ENCODE data around the gene MLLT3.

MLLT3 gene

DNA sequence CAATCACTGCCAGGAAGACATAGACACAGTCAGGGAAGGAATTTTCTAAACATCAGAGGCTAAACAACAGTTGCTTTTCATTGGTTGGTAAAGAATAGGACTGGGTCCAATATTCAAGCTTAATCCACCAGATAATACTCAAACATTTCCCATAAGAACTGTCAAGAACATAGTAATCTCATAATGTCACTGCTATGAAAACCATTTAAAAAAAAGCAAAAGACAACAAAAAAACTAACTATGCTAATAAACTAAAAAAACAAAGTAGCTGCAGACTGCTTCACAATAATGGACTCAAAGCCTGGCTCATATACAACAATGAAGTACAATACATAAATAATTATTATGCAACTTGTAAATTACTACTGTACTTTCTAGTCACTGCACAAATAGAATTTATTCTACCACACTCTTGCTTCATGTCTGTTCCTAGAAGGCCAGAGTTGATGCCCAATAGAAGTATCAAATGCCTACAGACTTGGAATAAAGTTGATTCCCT, 148.7 kb downstream of the MLLT3 start:
- H3K4me1 ChIP-seq (ENCODE audit: insufficient read depth, low read length, poor library complexity, severe bottlenecking) = peaks cover 6% of the 10 kb centered on the region
- peaks cover 77% of the 10 kb centered on the region for H3K79me2 ChIP-seq (ENCODE audit: insufficient read depth, low read length)
- H3F3A ChIP-seq (ENCODE audit: low read depth) = no peaks in the 10 kb centered on the region
- no peaks in the 10 kb centered on the region for H3K9me2 ChIP-seq (replicated peaks; ENCODE audit: low read depth, low read length)
- no peaks in the 10 kb centered on the region for H3K36me3 ChIP-seq (ENCODE audit: insufficient read depth, low read length)
- no peaks in the 10 kb centered on the region for H3K9me3 ChIP-seq (ENCODE audit: insufficient read depth, low read depth, low read length)
- peaks cover 16% of the 10 kb centered on the region for H4K20me1 ChIP-seq (ENCODE audit: insufficient read depth, low read length, poor library complexity, severe bottlenecking)
- no peak overlapping the region for H3K9ac ChIP-seq (ENCODE audit: low read depth, low read length, poor library complexity, severe bottlenecking)
- no peak overlapping the region for H2AFZ ChIP-seq (ENCODE audit: low read length)
- no peak overlapping the region for H3K4me3 ChIP-seq (ENCODE audit: low read length, poor library complexity, severe bottlenecking)
- H3K27me3 ChIP-seq (ENCODE audit: insufficient read depth, low read length, poor library complexity, severe bottlenecking) = no peaks in the 10 kb centered on the region
- H3K4me2 ChIP-seq (ENCODE audit: low read depth, low read length, poor library complexity, severe bottlenecking) = no peak overlapping the region
- TF ChIP-seq, protein P1, sequence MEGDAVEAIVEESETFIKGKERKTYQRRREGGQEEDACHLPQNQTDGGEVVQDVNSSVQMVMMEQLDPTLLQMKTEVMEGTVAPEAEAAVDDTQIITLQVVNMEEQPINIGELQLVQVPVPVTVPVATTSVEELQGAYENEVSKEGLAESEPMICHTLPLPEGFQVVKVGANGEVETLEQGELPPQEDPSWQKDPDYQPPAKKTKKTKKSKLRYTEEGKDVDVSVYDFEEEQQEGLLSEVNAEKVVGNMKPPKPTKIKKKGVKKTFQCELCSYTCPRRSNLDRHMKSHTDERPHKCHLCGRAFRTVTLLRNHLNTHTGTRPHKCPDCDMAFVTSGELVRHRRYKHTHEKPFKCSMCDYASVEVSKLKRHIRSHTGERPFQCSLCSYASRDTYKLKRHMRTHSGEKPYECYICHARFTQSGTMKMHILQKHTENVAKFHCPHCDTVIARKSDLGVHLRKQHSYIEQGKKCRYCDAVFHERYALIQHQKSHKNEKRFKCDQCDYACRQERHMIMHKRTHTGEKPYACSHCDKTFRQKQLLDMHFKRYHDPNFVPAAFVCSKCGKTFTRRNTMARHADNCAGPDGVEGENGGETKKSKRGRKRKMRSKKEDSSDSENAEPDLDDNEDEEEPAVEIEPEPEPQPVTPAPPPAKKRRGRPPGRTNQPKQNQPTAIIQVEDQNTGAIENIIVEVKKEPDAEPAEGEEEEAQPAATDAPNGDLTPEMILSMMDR (conservative IDR thresholded peaks at IDR 0.05; ENCODE audit: low read length) = no peak
- TF ChIP-seq EZH2phosphoT487 (IDR thresholded peaks at IDR 0.05; ENCODE audit: borderline replicate concordance) = no peak

DNA sequence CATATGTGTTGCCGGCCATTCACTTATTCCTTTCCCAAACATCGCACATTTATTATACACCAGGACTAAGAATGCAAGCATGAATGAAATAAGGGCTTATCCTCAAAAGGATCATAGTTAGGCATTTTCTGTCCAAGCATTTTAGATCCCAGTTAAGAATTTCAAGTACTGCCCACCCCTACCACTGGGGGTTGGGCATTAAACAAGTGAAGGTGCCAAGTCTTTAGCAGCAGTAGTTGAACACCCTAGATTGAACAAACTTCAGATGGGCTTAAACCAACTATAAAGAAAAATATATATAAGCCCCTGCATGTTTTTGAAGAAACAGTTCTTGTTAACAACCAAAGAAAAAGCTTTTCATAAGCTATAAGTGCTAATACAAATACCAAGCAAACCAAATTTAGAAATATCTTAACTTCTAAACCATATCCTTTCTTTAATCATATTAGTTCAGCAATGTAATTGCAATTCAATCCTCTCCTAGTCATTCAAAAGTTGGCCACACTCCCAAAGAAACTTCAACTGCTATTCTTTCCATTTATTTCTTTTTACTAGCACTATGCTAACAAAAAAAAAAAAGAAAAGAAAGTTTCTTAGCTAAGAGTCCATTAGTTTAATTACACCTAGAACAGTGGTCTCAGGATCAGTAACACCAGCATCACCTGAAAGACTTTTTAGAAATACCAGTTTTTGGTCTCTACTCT, 149.8 kb downstream of the MLLT3 start:
- H3F3A ChIP-seq (ENCODE audit: low read depth) = no peaks in the 10 kb centered on the region
- no peak overlapping the region for H2AFZ ChIP-seq (ENCODE audit: low read length)
- TF ChIP-seq EZH2phosphoT487 (IDR thresholded peaks at IDR 0.05; ENCODE audit: borderline replicate concordance) = no peak
- TF ChIP-seq, protein P1 (conservative IDR thresholded peaks at IDR 0.05; ENCODE audit: low read length) = no peak
- no peak overlapping the region for H3K9ac ChIP-seq (ENCODE audit: low read depth, low read length, poor library complexity, severe bottlenecking)
- peaks cover 6% of the 10 kb centered on the region for H3K4me1 ChIP-seq (ENCODE audit: insufficient read depth, low read length, poor library complexity, severe bottlenecking)
- peaks cover 77% of the 10 kb centered on the region for H3K79me2 ChIP-seq (ENCODE audit: insufficient read depth, low read length)
- no peaks in the 10 kb centered on the region for H3K27me3 ChIP-seq (ENCODE audit: insufficient read depth, low read length, poor library complexity, severe bottlenecking)
- peaks cover 16% of the 10 kb centered on the region for H4K20me1 ChIP-seq (ENCODE audit: insufficient read depth, low read length, poor library complexity, severe bottlenecking)
- H3K36me3 ChIP-seq (ENCODE audit: insufficient read depth, low read length) = no peaks in the 10 kb centered on the region
- H3K4me3 ChIP-seq (ENCODE audit: low read length, poor library complexity, severe bottlenecking) = no peak overlapping the region
- H3K9me3 ChIP-seq (ENCODE audit: insufficient read depth, low read depth, low read length) = no peaks in the 10 kb centered on the region
- no peak overlapping the region for H3K4me2 ChIP-seq (ENCODE audit: low read depth, low read length, poor library complexity, severe bottlenecking)
- no peaks in the 10 kb centered on the region for H3K9me2 ChIP-seq (replicated peaks; ENCODE audit: low read depth, low read length)

DNA sequence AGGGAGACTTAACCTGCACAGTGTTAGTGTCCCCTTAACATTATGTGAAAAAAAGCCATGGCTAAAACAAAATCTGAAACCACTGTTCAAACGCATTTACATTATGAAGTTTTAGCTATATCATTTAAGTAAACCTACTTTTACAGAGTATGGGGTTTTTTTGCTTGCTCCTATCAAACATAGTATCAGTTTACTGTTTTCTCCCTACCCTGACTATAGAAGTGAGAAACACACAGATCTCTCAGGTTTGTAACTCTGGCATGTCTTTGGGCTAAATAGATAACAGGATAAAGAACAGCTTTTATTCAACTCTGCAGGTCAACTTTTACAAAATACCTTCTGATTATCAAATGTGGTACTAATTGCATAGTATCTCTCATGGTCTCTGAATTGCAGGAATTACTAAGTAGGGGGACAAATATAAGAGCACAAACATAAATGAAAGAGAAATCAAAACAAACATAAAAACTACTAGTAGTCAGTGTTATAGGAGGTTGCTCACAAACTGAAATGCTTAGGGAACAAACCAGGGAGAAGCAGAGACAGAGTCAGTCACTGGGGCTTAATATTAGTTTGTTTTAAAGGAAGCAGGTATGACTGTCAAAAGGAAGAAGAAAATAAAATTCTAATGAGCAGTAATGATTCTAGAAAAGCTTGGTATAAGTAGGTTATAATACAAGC, 155.8 kb downstream of the MLLT3 start:
- no peaks in the 10 kb centered on the region for H3K27me3 ChIP-seq (ENCODE audit: insufficient read depth, low read length, poor library complexity, severe bottlenecking)
- no peaks in the 10 kb centered on the region for H3K9me3 ChIP-seq (ENCODE audit: insufficient read depth, low read depth, low read length)
- H3K4me2 ChIP-seq (ENCODE audit: low read depth, low read length, poor library complexity, severe bottlenecking) = no peak overlapping the region
- peaks cover 15% of the 10 kb centered on the region for H4K20me1 ChIP-seq (ENCODE audit: insufficient read depth, low read length, poor library complexity, severe bottlenecking)
- no peaks in the 10 kb centered on the region for H3K9me2 ChIP-seq (replicated peaks; ENCODE audit: low read depth, low read length)
- H3K4me3 ChIP-seq (ENCODE audit: low read length, poor library complexity, severe bottlenecking) = no peak overlapping the region
- peaks cover 66% of the 10 kb centered on the region for H3K79me2 ChIP-seq (ENCODE audit: insufficient read depth, low read length)
- H3F3A ChIP-seq (ENCODE audit: low read depth) = no peaks in the 10 kb centered on the region
- H3K9ac ChIP-seq (ENCODE audit: low read depth, low read length, poor library complexity, severe bottlenecking) = no peak overlapping the region
- H2AFZ ChIP-seq (ENCODE audit: low read length) = no peak overlapping the region
- no peaks in the 10 kb centered on the region for H3K36me3 ChIP-seq (ENCODE audit: insufficient read depth, low read length)
- TF ChIP-seq, protein P1 (conservative IDR thresholded peaks at IDR 0.05; ENCODE audit: low read length) = no peak
- TF ChIP-seq EZH2phosphoT487 (IDR thresholded peaks at IDR 0.05; ENCODE audit: borderline replicate concordance) = no peak
- H3K4me1 ChIP-seq (ENCODE audit: insufficient read depth, low read length, poor library complexity, severe bottlenecking) = peaks cover 25% of the 10 kb centered on the region

Data from Loucy (cell line).